DOHH2 (cell line): Measurements from ENCODE around the gene SECISBP2.

Experiments used
- CTCF ChIP-seq: fragments of 200-600 bp; sonication (generic); IDR thresholded peaks from one replicate; pipeline ENCODE4 v1.5.1; 2014; ENCODE audit warnings: antibody characterized with exemption, mild to moderate bottlenecking, low read depth, low read length; ENCODE audit not compliant: poor library complexity, severe bottlenecking
- EZH2phosphoT487 ChIP-seq: fragments of 200-600 bp; sonication (generic); IDR thresholded peaks from 2 replicates; pipeline ENCODE4 v1.6.1; 2017; ENCODE audit warnings: borderline replicate concordance, mild to moderate bottlenecking, antibody characterized with exemption, low read length, moderate library complexity, mixed read lengths

- TF ChIP-seq CTCF = no peak
- TF ChIP-seq EZH2phosphoT487 = no peak
Observed at GRCh38 chr9:89377411-89377810, 59.1 kb downstream of the SECISBP2 start.
